ENCODE results near the gene PGP.

PGP gene

GRCh38 chr16:2256531-2257140 is 42.0 kb upstream of the PGP start:
- no peak overlapping the region for H3K4me2 ChIP-seq (ENCODE audit: low read length)
- H3K79me1 ChIP-seq (ENCODE audit: low read length), result peaks cover 11% of the 10 kb centered on the region
- DNase-seq, result no peak
- no peak overlapping the region for H3K4ac ChIP-seq (ENCODE audit: low read depth, low read length)
- no peak overlapping the region for H3K9ac ChIP-seq (ENCODE audit: low read length)
- H3K4me3 ChIP-seq (ENCODE audit: low read length), result no peak overlapping the region
- H3K18ac ChIP-seq (ENCODE audit: low read length), result no peak overlapping the region
- H3K27ac ChIP-seq (ENCODE audit: low read depth, low read length), result no peak overlapping the region
- H2BK5ac ChIP-seq (ENCODE audit: low read length), result no peak overlapping the region
- H3K4me1 ChIP-seq (ENCODE audit: control insufficient read depth, low read depth, low read length), result no peaks in the 10 kb centered on the region
- H4K8ac ChIP-seq (ENCODE audit: low read depth, low read length), result no peak overlapping the region
- no peaks in the 10 kb centered on the region for H3K27me3 ChIP-seq (ENCODE audit: insufficient read depth, low read length, poor library complexity)
- no peak overlapping the region for H2BK120ac ChIP-seq (ENCODE audit: low read depth, low read length)
- H3K36me3 ChIP-seq (ENCODE audit: control insufficient read depth, insufficient read depth, low read length), result peaks cover 24% of the 10 kb centered on the region
- no peak overlapping the region for H4K5ac ChIP-seq (ENCODE audit: low read length)
- H3K56ac ChIP-seq (ENCODE audit: low read length), result no peak overlapping the region
- H2AK5ac ChIP-seq (ENCODE audit: low read length), result no peak overlapping the region
- no peak overlapping the region for H2BK15ac ChIP-seq (replicated peaks; ENCODE audit: low read depth)
- no CpG with 5 or more reads among the region's 12 CpGs for WGBS (ENCODE audit: extremely low coverage, insufficient coverage, low lambda C conversion rate)
- H3K23ac ChIP-seq (ENCODE audit: low read length), result no peak overlapping the region
- H3K79me2 ChIP-seq (ENCODE audit: control insufficient read depth, insufficient read depth, low read length), result peaks cover 6% of the 10 kb centered on the region

DNA sequence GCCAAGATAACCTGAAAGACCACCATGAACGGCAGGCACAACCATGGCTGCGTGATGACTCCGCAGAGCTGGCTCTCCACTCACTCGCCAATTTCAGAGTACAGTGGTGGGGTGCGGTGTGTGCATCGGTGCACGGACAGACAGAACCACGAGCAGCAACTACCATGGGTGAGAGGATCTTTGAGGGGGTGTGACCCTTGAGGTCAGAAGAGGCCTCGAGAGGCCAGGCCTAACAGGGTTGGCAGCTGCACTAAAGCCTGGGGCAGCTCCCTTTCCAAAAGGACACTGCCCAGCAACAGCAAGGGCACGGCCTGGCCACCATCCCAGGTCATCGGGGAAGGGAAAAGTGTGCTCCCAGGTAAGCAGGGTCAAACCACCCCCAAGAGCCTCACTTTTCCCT is 38.7 kb upstream of the PGP start:
- Histone ChIP-seq H3K36me3 (ENCODE audit: control insufficient read depth, insufficient read depth, low read length) (peaks cover 19% of the 10 kb centered on the region), H2BK120ac (ENCODE audit: low read depth, low read length) (no peak overlapping the region), H3K27ac (ENCODE audit: low read depth, low read length) (no peak overlapping the region), H2BK15ac (replicated peaks; ENCODE audit: low read depth) (no peak overlapping the region), H3K4ac (ENCODE audit: low read depth, low read length) (no peak overlapping the region), H3K79me2 (ENCODE audit: control insufficient read depth, insufficient read depth, low read length) (peaks cover 11% of the 10 kb centered on the region), H3K18ac (ENCODE audit: low read length) (no peak overlapping the region), H2AK5ac (ENCODE audit: low read length) (no peak overlapping the region), H3K4me1 (ENCODE audit: control insufficient read depth, low read depth, low read length) (no peaks in the 10 kb centered on the region), H3K56ac (ENCODE audit: low read length) (no peak overlapping the region), H4K5ac (ENCODE audit: low read length) (no peak overlapping the region), H3K27me3 (ENCODE audit: insufficient read depth, low read length, poor library complexity) (no peaks in the 10 kb centered on the region), H3K79me1 (ENCODE audit: low read length) (peaks cover 12% of the 10 kb centered on the region), H3K9ac (ENCODE audit: low read length) (no peak overlapping the region), H2BK5ac (ENCODE audit: low read length) (no peak overlapping the region), H3K23ac (ENCODE audit: low read length) (no peak overlapping the region), H3K4me2 (ENCODE audit: low read length) (no peak overlapping the region), H4K8ac (ENCODE audit: low read depth, low read length) (no peak overlapping the region), H3K4me3 (ENCODE audit: low read length) (no peak overlapping the region)
- no peak for DNase-seq
- WGBS (ENCODE audit: extremely low coverage, insufficient coverage, low lambda C conversion rate), result no CpG with 5 or more reads among the region's 11 CpGs

- Histone ChIP-seq H2AK5ac (ENCODE audit: low read length) (no peak overlapping the region), H3K18ac (ENCODE audit: low read length) (no peak overlapping the region), H2BK5ac (ENCODE audit: low read length) (no peak overlapping the region), H3K9ac (ENCODE audit: low read length) (no peak overlapping the region), H3K27ac (ENCODE audit: low read depth, low read length) (no peak overlapping the region), H4K8ac (ENCODE audit: low read depth, low read length) (no peak overlapping the region), H4K5ac (ENCODE audit: low read length) (no peak overlapping the region), H3K4me1 (ENCODE audit: control insufficient read depth, low read depth, low read length) (no peaks in the 10 kb centered on the region), H2BK120ac (ENCODE audit: low read depth, low read length) (no peak overlapping the region), H2BK15ac (replicated peaks; ENCODE audit: low read depth) (no peak overlapping the region), H3K79me1 (ENCODE audit: low read length) (peaks cover 12% of the 10 kb centered on the region), H3K56ac (ENCODE audit: low read length) (peak overlapping the region; percentile 22), H3K4ac (ENCODE audit: low read depth, low read length) (no peak overlapping the region), H3K27me3 (ENCODE audit: insufficient read depth, low read length, poor library complexity) (no peaks in the 10 kb centered on the region), H3K23ac (ENCODE audit: low read length) (no peak overlapping the region), H3K79me2 (ENCODE audit: control insufficient read depth, insufficient read depth, low read length) (peaks cover 10% of the 10 kb centered on the region), H3K36me3 (ENCODE audit: control insufficient read depth, insufficient read depth, low read length) (peaks cover 19% of the 10 kb centered on the region), H3K4me2 (ENCODE audit: low read length) (no peak overlapping the region), H3K4me3 (ENCODE audit: low read length) (no peak overlapping the region)
- peak; percentile 15 for DNase-seq
- no CpG with 5 or more reads among the region's 7 CpGs for WGBS (ENCODE audit: extremely low coverage, insufficient coverage, low lambda C conversion rate)
Observed at GRCh38 chr16:2252806-2253148, 38.1 kb upstream of the PGP start.

GRCh38 chr16:2251296-2252111 is 36.9 kb upstream of the PGP start, which contains the start of gene ECI1:
Gene ECI1 (minus strand): TSS chr16:2251587. CDS start chr16:2251566, 21 bp downstream.
- WGBS (ENCODE audit: extremely low coverage, insufficient coverage, low lambda C conversion rate), result no CpG with 5 or more reads among the region's 88 CpGs
- peaks cover 11% of the 10 kb centered on the region for H3K36me3 ChIP-seq (ENCODE audit: control insufficient read depth, insufficient read depth, low read length)
- no peak within 1 kb of the TSS for H2BK120ac ChIP-seq (ENCODE audit: low read depth, low read length)

GRCh38 chr16:2250652-2251295 is 36.1 kb upstream of the PGP start:
- DNase-seq, result peak; percentile 48
- Histone ChIP-seq H2BK15ac (replicated peaks; ENCODE audit: low read depth) (no peak overlapping the region), H3K9ac (ENCODE audit: low read length) (peak overlapping the region; percentile 65), H2BK5ac (ENCODE audit: low read length) (no peak overlapping the region), H3K36me3 (ENCODE audit: control insufficient read depth, insufficient read depth, low read length) (peaks cover 9% of the 10 kb centered on the region), H2BK120ac (ENCODE audit: low read depth, low read length) (no peak overlapping the region), H3K23ac (ENCODE audit: low read length) (no peak overlapping the region), H4K8ac (ENCODE audit: low read depth, low read length) (peak overlapping the region; percentile 99), H3K27ac (ENCODE audit: low read depth, low read length) (peak overlapping the region; percentile 94), H4K5ac (ENCODE audit: low read length) (no peak overlapping the region), H3K56ac (ENCODE audit: low read length) (peak overlapping the region; percentile 78), H2AK5ac (ENCODE audit: low read length) (no peak overlapping the region), H3K79me2 (ENCODE audit: control insufficient read depth, insufficient read depth, low read length) (peaks cover 8% of the 10 kb centered on the region), H3K27me3 (ENCODE audit: insufficient read depth, low read length, poor library complexity) (no peaks in the 10 kb centered on the region), H3K4ac (ENCODE audit: low read depth, low read length) (peak overlapping the region; percentile 92), H3K4me3 (ENCODE audit: low read length) (peak overlapping the region; percentile 16), H3K4me2 (ENCODE audit: low read length) (peak overlapping the region; percentile 46), H3K79me1 (ENCODE audit: low read length) (peaks cover 4% of the 10 kb centered on the region), H3K18ac (ENCODE audit: low read length) (peak overlapping the region; percentile 97), H3K4me1 (ENCODE audit: control insufficient read depth, low read depth, low read length) (no peaks in the 10 kb centered on the region)
- no CpG with 5 or more reads among the region's 35 CpGs for WGBS (ENCODE audit: extremely low coverage, insufficient coverage, low lambda C conversion rate)

More at GRCh38 chr16:2251296-2252111, 36.9 kb upstream of the PGP start, which contains the start of gene ECI1:
- H3K4me2 ChIP-seq (ENCODE audit: low read length), result peak within 1 kb of the TSS; percentile 46
- no peak within 1 kb of the TSS for H4K5ac ChIP-seq (ENCODE audit: low read length)
- peak within 1 kb of the TSS; percentile 16 for H3K4me3 ChIP-seq (ENCODE audit: low read length)
- H2AK5ac ChIP-seq (ENCODE audit: low read length), result no peak within 1 kb of the TSS
- no peak within 1 kb of the TSS for H2BK15ac ChIP-seq (replicated peaks; ENCODE audit: low read depth)
- H3K4ac ChIP-seq (ENCODE audit: low read depth, low read length), result peak within 1 kb of the TSS; percentile 92
- peaks cover 8% of the 10 kb centered on the region for H3K79me2 ChIP-seq (ENCODE audit: control insufficient read depth, insufficient read depth, low read length)
- H4K8ac ChIP-seq (ENCODE audit: low read depth, low read length), result peak within 1 kb of the TSS; percentile 99
- peak within 1 kb of the TSS; percentile 94 for H3K27ac ChIP-seq (ENCODE audit: low read depth, low read length)
- H3K18ac ChIP-seq (ENCODE audit: low read length), result peak within 1 kb of the TSS; percentile 97
- H3K9ac ChIP-seq (ENCODE audit: low read length), result peak within 1 kb of the TSS; percentile 65
- DNase-seq, result peak; percentile 95
- H3K4me1 ChIP-seq (ENCODE audit: control insufficient read depth, low read depth, low read length), result no peaks in the 10 kb centered on the region
- H3K27me3 ChIP-seq (ENCODE audit: insufficient read depth, low read length, poor library complexity), result no peaks in the 10 kb centered on the region
- peak within 1 kb of the TSS; percentile 82 for H3K56ac ChIP-seq (ENCODE audit: low read length)
- H2BK5ac ChIP-seq (ENCODE audit: low read length), result no peak within 1 kb of the TSS
- H3K79me1 ChIP-seq (ENCODE audit: low read length), result peaks cover 5% of the 10 kb centered on the region
- peak within 1 kb of the TSS; percentile 24 for H3K23ac ChIP-seq (ENCODE audit: low read length)
